SK-N-SH (cell line): ENCODE results near the gene HSDL1. TPM values are rescaled to one million over a fixed set of nuclear protein-coding genes. Genes with fewer than 3 reads are reported as not detected.

Experiments used
- CTCF ChIA-PET: fragments of 300-600, 350-600 bp; formaldehyde crosslinking; extraction: SDS; loops from one replicate; lab custom pipeline; 2021; lab: Yijun Ruan, JAX
- POLR2A ChIA-PET: fragments of 350-600 bp; sonication (Branson Sonifier 250); formaldehyde crosslinking; extraction: SDS; loops from one replicate; lab custom pipeline; 2020; ENCODE audit warnings: antibody characterized with exemption, inconsistent platforms; lab: Yijun Ruan, JAX
- DNase-seq: peaks from one replicate; pipeline ENCODE4 v3.0.0; 2012
- H2AFZ ChIP-seq: fragments of 200-600 bp; sonication (generic); 2 replicates; pipeline ENCODE4 v1.8.1; 2016; ENCODE audit warnings: antibody characterized with exemption, mild to moderate bottlenecking, low read depth
- H3F3A ChIP-seq: fragments of 200-600 bp; sonication (generic); replicated peaks from 2 replicates; pipeline ENCODE3; 2016; ENCODE audit warnings: antibody characterized with exemption, mild to moderate bottlenecking; ENCODE audit not compliant: insufficient read depth
- H3K27ac ChIP-seq, 2 experiments: fragments of 200-500 bp in 1 of 2; fragments of 200-600 bp in 1 of 2; sonication (Bioruptor generic) in 1 of 2; sonication (generic), shearing (Covaris generic) in 1 of 2; 2 replicates each; pipeline versions ENCODE4 v1.5.1 to v1.6.1; 2014 to 2016; ENCODE audit warnings: low read depth in 2 of 2, inconsistent platforms in 1 of 2, low read length in 1 of 2, mild to moderate bottlenecking in 1 of 2, mixed read lengths in 1 of 2
- H3K27me3 ChIP-seq: fragments of 200-600 bp; sonication (generic), shearing (Covaris generic); 2 replicates; pipeline ENCODE4 v1.6.1; 2016; ENCODE audit warnings: mixed run types; ENCODE audit not compliant: insufficient read depth
- H3K36me3 ChIP-seq, 2 experiments: fragments of 200-500 bp in 1 of 2; fragments of 200-600 bp in 1 of 2; sonication (Bioruptor generic) in 1 of 2; sonication (generic) in 1 of 2; replicated peaks in 1 of 2; 2 replicates each; pipeline versions ENCODE3 to v1.5.1; 2014 to 2016; ENCODE audit warnings: low read length in 1 of 2, mild to moderate bottlenecking in 1 of 2; ENCODE audit not compliant: insufficient read depth in 2 of 2, control insufficient read depth in 1 of 2
- H3K4me1 ChIP-seq, 2 experiments: fragments of 200-500 bp in 1 of 2; fragments of 200-600 bp in 1 of 2; sonication (Bioruptor generic) in 1 of 2; sonication (generic), shearing (Covaris generic) in 1 of 2; 2 replicates each; pipeline versions ENCODE4 v1.5.1 to v1.6.1; 2014 to 2016; ENCODE audit warnings: low read depth in 1 of 2, low read length in 1 of 2, mixed run types in 1 of 2; ENCODE audit not compliant: insufficient read depth in 2 of 2, control insufficient read depth in 1 of 2
- H3K4me2 ChIP-seq: fragments of 200-600 bp; sonication (generic), shearing (Covaris generic); 2 replicates; pipeline ENCODE4 v1.6.1; 2017; ENCODE audit warnings: mixed run types
- H3K4me3 ChIP-seq, 2 experiments: fragments of 200-500 bp in 1 of 2; fragments of 200-600 bp in 1 of 2; sonication (Bioruptor generic) in 1 of 2; sonication (generic), shearing (Covaris generic) in 1 of 2; 2 replicates each; pipeline versions ENCODE4 v1.5.1 to v1.8.1; 2014 to 2016; ENCODE audit warnings: low read depth in 2 of 2, inconsistent platforms in 1 of 2, low read length in 1 of 2, mild to moderate bottlenecking in 1 of 2, mixed read lengths in 1 of 2, moderate library complexity in 1 of 2
- H3K79me2 ChIP-seq: fragments of 200-600 bp; sonication (generic); 2 replicates; pipeline ENCODE4 v1.8.1; 2017; ENCODE audit warnings: mild to moderate bottlenecking; ENCODE audit not compliant: insufficient read depth
- H3K9ac ChIP-seq: fragments of 200-600 bp; sonication (generic); 2 replicates; pipeline ENCODE4 v1.6.1; 2017; ENCODE audit warnings: mixed run types
- H3K9me2 ChIP-seq: fragments of 200-600 bp; sonication (generic); 2 replicates; pipeline ENCODE4 v1.6.1; 2017; ENCODE audit warnings: mixed run types
- H3K9me3 ChIP-seq: fragments of 200-600 bp; sonication (generic); 2 replicates; pipeline ENCODE4 v1.6.1; 2017; ENCODE audit warnings: mixed run types, mild to moderate bottlenecking, moderate library complexity
- H4K20me1 ChIP-seq: fragments of 200-600 bp; sonication (generic); 2 replicates; pipeline ENCODE4 v1.6.1; 2017; ENCODE audit warnings: mild to moderate bottlenecking, mixed run types; ENCODE audit not compliant: insufficient read depth
- ELF1 ChIP-seq: IDR thresholded peaks from 2 replicates; pipeline ENCODE4 v1.4.0; 2012
- EZH2phosphoT487 ChIP-seq: fragments of 200-600 bp; sonication (generic); IDR thresholded peaks from 2 replicates; pipeline ENCODE4 v1.6.1; 2017; ENCODE audit warnings: low read depth, mixed run types, mild to moderate bottlenecking, antibody characterized with exemption, moderate library complexity, borderline replicate concordance
- FOXJ3 ChIP-seq: sonication (generic); formaldehyde crosslinking; IDR thresholded peaks from 2 replicates; pipeline ENCODE4 v1.5.1; 2020; ENCODE audit warnings: mild to moderate bottlenecking, missing genetic modification reagents
- FOXM1 ChIP-seq: IDR thresholded peaks from 2 replicates; pipeline ENCODE4 v1.4.0; 2012; ENCODE audit warnings: low read depth, mild to moderate bottlenecking
- GATA2 ChIP-seq: sonication (generic); formaldehyde crosslinking; IDR thresholded peaks from 2 replicates; pipeline ENCODE4 v1.5.0; 2020; ENCODE audit warnings: mild to moderate bottlenecking, missing genetic modification reagents
- IRF3 ChIP-seq: fragments of 150-350 bp; IDR thresholded peaks from 2 replicates; pipeline ENCODE4 v1.6.1; 2016; ENCODE audit warnings: mild to moderate bottlenecking, low read depth, low read length
- MAX ChIP-seq: IDR thresholded peaks from 2 replicates; pipeline ENCODE4 v1.4.0; 2012; ENCODE audit warnings: low read depth
- MEF2A ChIP-seq: IDR thresholded peaks from 2 replicates; pipeline ENCODE4 v1.4.0; 2012; ENCODE audit warnings: low read depth, borderline replicate concordance
- MXI1 ChIP-seq: IDR thresholded peaks from 2 replicates; pipeline ENCODE4 v1.6.1; 2012; ENCODE audit warnings: mild to moderate bottlenecking, low read depth, low read length, improper control_type of control experiment
- PBX3 ChIP-seq: IDR thresholded peaks from 2 replicates; pipeline ENCODE4; 2012
- RAD21 ChIP-seq: IDR thresholded peaks from 2 replicates; pipeline ENCODE4 v1.6.1; 2012; ENCODE audit warnings: mild to moderate bottlenecking, low read length
- RCOR1 ChIP-seq: fragments of 150-350 bp; IDR thresholded peaks from 2 replicates; pipeline ENCODE4 v1.6.1; 2017; ENCODE audit warnings: antibody characterized with exemption, low read length
- RFX5 ChIP-seq: IDR thresholded peaks from 2 replicates; pipeline ENCODE4 v1.6.1; 2012; ENCODE audit warnings: mild to moderate bottlenecking, improper control_type of control experiment, low read length
- RXRA ChIP-seq: IDR thresholded peaks from 2 replicates; pipeline ENCODE4 v1.4.0; 2012; ENCODE audit warnings: low read depth, mild to moderate bottlenecking, borderline replicate concordance
- SIN3A ChIP-seq: IDR thresholded peaks from 2 replicates; pipeline ENCODE4 v1.6.1; 2012; ENCODE audit warnings: low read depth, mild to moderate bottlenecking, low read length, moderate library complexity, borderline replicate concordance
- TCF12 ChIP-seq: IDR thresholded peaks from 2 replicates; pipeline ENCODE4 v1.4.0; 2012
- TEAD4 ChIP-seq: IDR thresholded peaks from 2 replicates; pipeline ENCODE4 v1.4.0; 2012; ENCODE audit warnings: mild to moderate bottlenecking, borderline replicate concordance; ENCODE audit not compliant: insufficient read depth
- ZBTB33 ChIP-seq: IDR thresholded peaks from 2 replicates; pipeline ENCODE4 v1.4.0; 2012; ENCODE audit warnings: low read depth, borderline replicate concordance
- WGBS: methylation state at CpG from one replicate; pipeline ENCODE4 v1.1.6; 2017; ENCODE audit warnings: low lambda C conversion rate; 5-methylcytosine and 5-hydroxymethylcytosine counted together
- polyA plus RNA-seq, 3 experiments: library from polyadenylated mRNA; depleted of rRNA; stranded (reverse); fragments of >200 nt; gene quantifications; 2 replicates each; pipeline ENCODE4 v1.2.3, GENCODE V29; 2012

Gene HSDL1
- polyA plus RNA-seq, 1 of the 3 experiments (the other 2 are of a cell fraction) = 14.5 TPM

- Histone ChIP-seq H3K9ac (no peak overlapping the region), H3K4me3 (no peak overlapping the region), H3K4me2 (no peak overlapping the region), H3K27me3 (no peaks in the 10 kb centered on the region), H3K4me1 (peaks cover 0 to 2% of the 10 kb centered on the region in 2 experiments; a peak in 1 of 4 replicates)
- POLR2A ChIA-PET = no interaction called here
- WGBS = 58% methylated on average over 5 of the region's 5 CpGs
- no peak for DNase-seq
- TF ChIP-seq RFX5 = no peak
- TF ChIP-seq, all 33 proteins: peak for 0
- CTCF ChIA-PET = interaction anchor here (0.6 to 2.2 kb wide), 4 partner anchors 9 to 50 kb away, joined by 3 to 6 read pairs (median 4); partner anchors contain the start of gene TAF1C
- Histone ChIP-seq H3K79me2 (no peaks in the 10 kb centered on the region), H3K27ac (no peak overlapping the region), H2AFZ (no peak overlapping the region), H4K20me1 (no peaks in the 10 kb centered on the region), H3K36me3 (no peaks in the 10 kb centered on the region), H3K9me2 (no peaks in the 10 kb centered on the region), H3K9me3 (no peaks in the 10 kb centered on the region), H3F3A (peaks cover 3% of the 10 kb centered on the region)
These were observed 11.4 kb upstream of the HSDL1 start for GRCh38 chr16:84156342-84156784.

GRCh38 chr16:84155771-84156170 is 10.8 kb upstream of the HSDL1 start:
- H3K36me3 ChIP-seq = no peaks in the 10 kb centered on the region
- no peaks in the 10 kb centered on the region for H3K27me3 ChIP-seq
- no peak for DNase-seq
- no peak overlapping the region for H2AFZ ChIP-seq
- peaks cover 0 to 2% of the 10 kb centered on the region in 2 experiments; a peak in 1 of 4 replicates for H3K4me1 ChIP-seq
- H3K9ac ChIP-seq = no peak overlapping the region
- POLR2A ChIA-PET = no interaction called here
- CTCF ChIA-PET = interaction anchor here (1.2 to 2.2 kb wide), 2 partner anchors 18 to 31 kb away, joined by 4 to 6 read pairs; partner anchors contain the start of gene TAF1C
- H3K9me3 ChIP-seq = no peaks in the 10 kb centered on the region
- no peak overlapping the region for H3K4me3 ChIP-seq
- no peak overlapping the region for H3K4me2 ChIP-seq
- H3K79me2 ChIP-seq = no peaks in the 10 kb centered on the region
- H3K9me2 ChIP-seq = no peaks in the 10 kb centered on the region
- TF ChIP-seq PBX3 (no peak), RCOR1 (no peak), GATA2 (CRISPR knock-in tag) (no peak), TEAD4 (no peak), ELF1 (no peak), MAX (no peak), FOXJ3 (no peak), IRF3 (no peak), FOXM1 (no peak), EZH2phosphoT487 (no peak), ZBTB33 (no peak), SIN3A (no peak), RAD21 (no peak), MEF2A (no peak), TCF12 (no peak), MXI1 (no peak), RXRA (no peak)
- 76% methylated on average over 6 of the region's 6 CpGs for WGBS
- no peaks in the 10 kb centered on the region for H4K20me1 ChIP-seq
- peaks cover 3% of the 10 kb centered on the region for H3F3A ChIP-seq
- H3K27ac ChIP-seq = no peak overlapping the region
